SK-N-MC (cell line): ENCODE measurements around the gene TNFRSF17.

Experiments
- EZH2 ChIP-seq: fragments of 200-600 bp; sonication (generic); IDR thresholded peaks from one replicate; pipeline ENCODE4 v1.6.1; 2017; ENCODE audit warnings: antibody characterized with exemption
- POLR2AphosphoS5 ChIP-seq: IDR thresholded peaks from 2 replicates; pipeline ENCODE4 v1.6.1; 2012; ENCODE audit warnings: mild to moderate bottlenecking, low read depth, low read length, borderline replicate concordance

- TF ChIP-seq POLR2AphosphoS5 (no peak), EZH2 (no peak)
Measured at GRCh38 chr16:11957591-11958395, 7.2 kb upstream of the TNFRSF17 start.
